Measurements from ENCODE around the gene CHSY3.

CHSY3 gene

GRCh38 chr5:129938077-129938476 lies 33.8 kb downstream of the CHSY3 start:
- Histone ChIP-seq H3K27me3 (ENCODE audit: insufficient read depth, poor library complexity, severe bottlenecking) (no peaks in the 10 kb centered on the region), H3K4me1 (ENCODE audit: insufficient read depth, poor library complexity, severe bottlenecking) (no peaks in the 10 kb centered on the region), H3K9me3 (ENCODE audit: severe bottlenecking) (no peaks in the 10 kb centered on the region), H3K27ac (ENCODE audit: poor library complexity, severe bottlenecking) (no peak overlapping the region), H3K36me3 (ENCODE audit: low read depth) (no peaks in the 10 kb centered on the region), H3K4me3 (ENCODE audit: severe bottlenecking) (no peak overlapping the region)
- no peak for ATAC-seq (ENCODE audit: low read depth)
- no peak for TF ChIP-seq CTCF (IDR thresholded peaks at IDR 0.05; ENCODE audit: poor library complexity, severe bottlenecking)
- no peak for DNase-seq (ENCODE audit: low spot score)

- DNase-seq (ENCODE audit: low spot score) (no peak), ATAC-seq (ENCODE audit: low read depth) (no peak)
- Histone ChIP-seq H3K4me1 (ENCODE audit: insufficient read depth, poor library complexity, severe bottlenecking) (no peaks in the 10 kb centered on the region), H3K36me3 (ENCODE audit: low read depth) (no peaks in the 10 kb centered on the region), H3K27me3 (ENCODE audit: insufficient read depth, poor library complexity, severe bottlenecking) (no peaks in the 10 kb centered on the region), H3K4me3 (ENCODE audit: severe bottlenecking) (no peak overlapping the region), H3K27ac (ENCODE audit: poor library complexity, severe bottlenecking) (no peak overlapping the region), H3K9me3 (ENCODE audit: severe bottlenecking) (no peaks in the 10 kb centered on the region)
- TF ChIP-seq CTCF (IDR thresholded peaks at IDR 0.05; ENCODE audit: poor library complexity, severe bottlenecking), result no peak
Observed at GRCh38 chr5:129943936-129944335, 39.7 kb downstream of the CHSY3 start.

- DNase-seq (ENCODE audit: low spot score), result no peak
- no peak overlapping the region for H3K4me3 ChIP-seq (ENCODE audit: severe bottlenecking)
- ATAC-seq (ENCODE audit: low read depth), result peak; percentile 93
- TF ChIP-seq CTCF (IDR thresholded peaks at IDR 0.05; ENCODE audit: poor library complexity, severe bottlenecking), result no peak
- no peaks in the 10 kb centered on the region for H3K4me1 ChIP-seq (ENCODE audit: insufficient read depth, poor library complexity, severe bottlenecking)
- no peaks in the 10 kb centered on the region for H3K9me3 ChIP-seq (ENCODE audit: severe bottlenecking)
- H3K36me3 ChIP-seq (ENCODE audit: low read depth), result no peaks in the 10 kb centered on the region
- no peaks in the 10 kb centered on the region for H3K27me3 ChIP-seq (ENCODE audit: insufficient read depth, poor library complexity, severe bottlenecking)
- H3K27ac ChIP-seq (ENCODE audit: poor library complexity, severe bottlenecking), result no peak overlapping the region
Observed at GRCh38 chr5:129945028-129945427, 40.8 kb downstream of the CHSY3 start.

GRCh38 chr5:129945774-129946270 lies 41.6 kb downstream of the CHSY3 start:
- no peaks in the 10 kb centered on the region for H3K27me3 ChIP-seq (ENCODE audit: insufficient read depth, poor library complexity, severe bottlenecking)
- no peak for ATAC-seq (ENCODE audit: low read depth)

More at GRCh38 chr5:129945774-129946270, 41.6 kb downstream of the CHSY3 start:
- Histone ChIP-seq H3K9me3 (ENCODE audit: severe bottlenecking) (no peaks in the 10 kb centered on the region), H3K36me3 (ENCODE audit: low read depth) (no peaks in the 10 kb centered on the region), H3K4me3 (ENCODE audit: severe bottlenecking) (no peak overlapping the region), H3K4me1 (ENCODE audit: insufficient read depth, poor library complexity, severe bottlenecking) (no peaks in the 10 kb centered on the region), H3K27ac (ENCODE audit: poor library complexity, severe bottlenecking) (no peak overlapping the region)
- TF ChIP-seq CTCF (IDR thresholded peaks at IDR 0.05; ENCODE audit: poor library complexity, severe bottlenecking), result no peak
- no peak for DNase-seq (ENCODE audit: low spot score)

Data from RWPE2 (cell line).